Measurements from ENCODE around the gene SMDT1.

The SMDT1 gene, protein sequence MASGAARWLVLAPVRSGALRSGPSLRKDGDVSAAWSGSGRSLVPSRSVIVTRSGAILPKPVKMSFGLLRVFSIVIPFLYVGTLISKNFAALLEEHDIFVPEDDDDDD

DNA sequence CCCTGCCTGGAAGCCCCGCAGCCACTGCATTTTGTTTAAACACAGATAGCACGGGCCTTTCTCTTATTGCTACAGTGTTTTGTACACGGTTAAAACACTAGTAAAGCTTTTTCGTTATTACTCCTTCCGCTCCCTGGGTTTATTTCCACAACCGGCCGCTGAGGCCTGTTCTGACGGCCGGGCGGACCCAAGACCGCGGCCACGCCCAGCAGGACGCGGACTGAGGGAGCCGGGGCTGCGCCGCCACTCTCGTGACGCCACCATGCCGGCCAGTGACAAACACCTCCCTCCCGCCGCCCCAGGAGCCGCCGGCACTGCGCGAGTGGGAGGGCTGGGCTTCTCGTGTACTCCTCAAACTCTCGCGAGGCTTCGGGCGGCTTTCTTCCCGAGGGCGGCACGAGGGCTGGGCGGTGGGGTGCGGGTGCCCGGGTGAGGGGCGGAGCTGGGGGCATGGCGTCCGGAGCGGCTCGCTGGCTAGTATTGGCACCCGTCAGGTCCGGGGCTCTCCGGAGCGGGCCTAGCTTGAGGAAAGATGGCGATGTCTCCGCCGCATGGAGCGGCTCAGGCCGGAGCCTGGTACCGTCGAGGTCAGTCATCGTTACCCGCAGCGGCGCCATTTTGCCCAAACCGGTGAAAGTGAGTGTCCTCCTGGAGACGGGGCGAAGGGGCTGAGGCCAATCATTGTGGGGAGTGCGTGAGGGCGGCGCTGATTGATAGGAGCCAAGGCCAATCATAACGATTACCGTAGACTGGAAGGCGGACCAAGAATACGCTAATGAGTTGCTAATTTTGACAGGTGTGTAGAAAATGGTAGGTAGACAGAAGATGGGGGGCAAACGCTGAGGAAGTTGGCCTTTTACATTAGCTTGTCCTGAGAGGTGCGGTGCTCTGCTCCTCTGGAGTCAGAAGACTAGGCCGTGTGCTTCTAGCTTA lies at the start of gene SMDT1:
Gene SMDT1 (plus strand): TSS at position 382 of the 933 bp plus-strand sequence. CDS start 69 bp downstream, at position 451.
- peak; percentile 84 for DNase-seq (ENCODE audit: low read depth)

- no peak for DNase-seq (ENCODE audit: low read depth)
Observed at GRCh38 chr22:42033263-42034181, 46.0 kb upstream of the SMDT1 start.

DNA sequence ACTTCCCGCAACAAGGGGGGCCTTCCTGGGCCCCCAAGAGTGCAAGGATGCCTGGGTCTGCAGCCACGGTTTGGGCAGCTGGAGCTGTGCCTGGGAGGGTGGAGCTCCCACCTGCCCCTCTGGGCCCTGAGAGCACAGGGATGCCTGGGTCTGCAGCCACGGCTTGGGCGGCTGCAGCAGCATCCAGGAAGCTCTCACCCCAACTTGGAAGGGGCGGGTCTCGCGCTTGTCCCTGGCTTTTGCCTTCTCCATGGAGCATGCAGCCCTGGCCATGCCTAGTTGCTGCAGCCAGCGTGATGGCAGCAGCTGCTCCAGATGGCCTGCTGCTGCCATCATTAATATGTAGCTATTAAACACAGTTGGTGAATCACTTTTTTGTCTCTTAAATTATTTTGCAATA lies 44.2 kb upstream of the SMDT1 start:
- DNase-seq (ENCODE audit: low read depth): no peak

DNA sequence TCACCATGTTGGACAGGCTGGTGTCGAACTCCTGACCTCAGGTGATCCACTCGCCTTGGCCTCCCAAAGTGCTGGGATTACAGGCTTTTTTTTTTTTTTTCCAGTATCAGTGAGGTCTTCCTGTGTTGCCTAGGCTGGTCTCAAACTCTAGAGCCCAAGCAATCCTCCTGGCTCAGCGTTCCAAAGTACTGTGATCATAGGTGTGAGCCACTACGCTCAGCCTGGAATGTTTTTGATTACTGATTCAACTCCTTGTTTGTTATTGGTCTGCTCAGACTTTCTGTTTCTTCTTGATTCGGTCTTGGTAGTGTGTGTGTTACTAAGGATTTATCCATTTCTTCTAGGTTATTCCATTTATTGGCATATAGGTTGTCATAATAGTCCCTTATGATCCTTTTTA lies 40.2 kb upstream of the SMDT1 start:
- DNase-seq (ENCODE audit: low read depth): no peak

DNA sequence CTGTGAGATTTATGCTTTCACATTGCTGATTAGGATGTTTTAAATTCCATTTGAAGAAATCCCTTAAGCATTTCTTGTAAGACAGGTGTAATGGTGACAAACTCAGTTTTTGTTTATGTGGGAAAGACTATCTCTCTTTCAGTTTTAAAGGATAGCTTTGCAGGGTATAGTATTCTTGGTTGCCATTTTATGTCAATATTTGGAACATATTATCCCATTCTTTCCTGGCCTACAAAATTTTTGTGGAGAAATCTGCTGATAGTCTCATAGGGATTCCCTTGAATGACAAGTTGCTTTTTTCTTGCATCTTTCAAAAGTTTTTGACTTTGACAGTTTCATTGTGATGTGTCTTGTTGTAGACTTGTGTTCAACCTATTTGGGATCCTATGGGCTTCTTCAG lies 37.7 kb upstream of the SMDT1 start:
- DNase-seq (ENCODE audit: low read depth): no peak

- DNase-seq (ENCODE audit: low read depth): no peak
Observed at GRCh38 chr22:42050641-42051180, 28.8 kb upstream of the SMDT1 start.

- DNase-seq (ENCODE audit: low read depth): no peak
Observed at GRCh38 chr22:42052765-42053164, 26.7 kb upstream of the SMDT1 start.

DNA sequence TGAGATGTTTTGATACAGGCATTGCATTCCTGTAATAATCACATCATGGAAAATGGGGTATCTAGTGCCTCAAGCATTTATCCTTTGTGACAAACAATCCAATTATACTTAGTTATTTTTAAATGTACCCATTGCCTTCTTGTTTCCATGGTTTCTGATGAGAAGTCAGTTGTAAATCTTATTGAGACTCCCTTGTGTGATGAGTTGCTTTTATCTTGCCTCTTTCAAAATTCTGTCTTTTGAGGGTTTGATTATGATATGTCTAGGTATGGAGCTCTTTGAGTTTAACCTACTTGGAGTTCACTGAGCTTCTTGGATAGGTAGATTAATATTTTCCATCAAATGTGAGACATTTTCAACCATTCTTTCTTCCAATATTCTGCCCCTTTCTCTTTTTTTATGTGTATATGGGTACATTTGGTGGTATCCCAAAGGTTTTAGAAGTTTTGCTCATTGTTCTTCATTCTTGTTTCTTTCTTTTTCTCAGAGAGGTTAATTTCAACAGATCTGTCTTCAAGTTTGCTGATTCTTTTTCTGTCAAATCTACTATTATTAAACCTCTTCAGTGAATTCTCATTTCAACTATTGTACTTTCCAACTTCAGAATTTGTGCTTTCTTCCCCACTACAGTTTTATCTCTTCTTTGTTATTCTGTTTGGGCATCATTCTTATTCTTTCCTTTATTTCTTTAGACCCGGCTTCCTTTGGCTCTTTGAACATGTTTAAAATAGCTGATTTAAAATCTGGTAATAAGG lies 22.6 kb upstream of the SMDT1 start:
- no peak for DNase-seq (ENCODE audit: low read depth)

DNA sequence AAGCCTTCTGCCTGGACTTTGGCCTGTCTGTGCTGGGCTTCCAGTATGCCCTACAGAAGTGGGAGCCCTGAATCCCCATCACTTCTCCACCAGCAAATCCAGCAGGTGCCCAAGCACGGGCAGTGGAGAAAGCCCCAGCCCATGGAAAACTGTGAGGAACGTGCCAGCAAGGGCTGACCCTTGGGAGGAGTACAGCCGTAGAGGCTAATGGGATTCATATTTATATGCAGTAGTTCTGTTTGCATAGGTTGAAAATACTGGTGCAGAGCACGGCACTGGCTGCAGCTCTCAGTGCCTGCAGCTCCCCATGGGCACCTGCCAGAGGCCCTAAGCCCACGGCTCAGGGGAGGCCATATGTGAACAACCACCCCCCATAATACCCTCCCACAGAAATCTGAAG lies 19.0 kb upstream of the SMDT1 start:
- DNase-seq (ENCODE audit: low read depth): no peak

DNA sequence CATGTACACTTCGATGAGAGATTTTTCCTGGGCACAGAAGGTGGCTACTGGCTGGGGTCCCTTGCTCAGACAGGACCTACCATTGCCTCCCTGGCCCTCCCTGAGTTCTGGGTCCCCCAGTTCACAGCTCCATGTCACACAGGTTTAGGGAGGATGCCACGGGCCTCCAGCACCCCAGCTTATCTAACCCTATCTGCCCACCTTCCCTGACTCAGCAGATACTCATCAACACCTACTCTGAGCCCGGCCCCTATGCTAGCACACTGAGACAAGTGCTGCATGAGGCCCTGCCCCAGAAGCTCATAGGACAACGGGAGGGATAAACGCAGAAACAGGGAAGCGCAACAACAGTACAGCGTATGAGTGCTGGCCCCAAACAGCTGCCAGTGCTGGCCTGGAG lies 18.5 kb upstream of the SMDT1 start:
- no peak for DNase-seq (ENCODE audit: low read depth)

DNA sequence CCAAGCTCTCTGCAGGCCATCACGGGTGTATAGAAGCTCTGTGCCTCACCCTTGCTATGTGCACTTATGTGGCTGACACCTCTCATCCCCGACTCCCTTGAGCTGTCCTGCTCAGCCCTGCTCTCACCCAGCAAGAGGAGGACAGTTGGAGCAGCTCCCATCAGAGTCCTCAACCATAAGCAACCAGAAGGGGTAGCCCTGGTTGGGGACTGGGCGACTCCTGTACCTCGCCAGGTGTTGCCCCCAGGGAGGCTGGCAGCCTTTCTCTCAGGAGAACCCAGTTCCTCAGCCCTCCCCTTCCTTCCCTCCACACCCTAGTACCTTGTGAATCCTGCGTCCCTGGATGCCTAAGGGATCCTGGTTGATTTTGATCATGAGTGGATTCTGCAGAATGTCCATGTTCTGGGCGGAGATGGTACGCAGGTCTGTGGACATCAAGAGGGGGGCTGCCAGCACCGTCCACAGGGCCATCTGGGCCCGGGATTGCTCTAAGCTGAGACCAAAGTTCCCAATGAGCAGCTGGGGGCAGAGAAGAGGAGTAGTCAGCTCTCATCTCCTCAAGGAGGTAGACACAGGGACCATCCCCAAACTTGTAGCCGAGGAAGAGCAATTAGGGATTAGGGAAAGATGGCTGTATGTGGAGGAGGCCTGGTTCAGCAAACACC lies 16.9 kb upstream of the SMDT1 start:
- DNase-seq (ENCODE audit: low read depth): no peak

DNA sequence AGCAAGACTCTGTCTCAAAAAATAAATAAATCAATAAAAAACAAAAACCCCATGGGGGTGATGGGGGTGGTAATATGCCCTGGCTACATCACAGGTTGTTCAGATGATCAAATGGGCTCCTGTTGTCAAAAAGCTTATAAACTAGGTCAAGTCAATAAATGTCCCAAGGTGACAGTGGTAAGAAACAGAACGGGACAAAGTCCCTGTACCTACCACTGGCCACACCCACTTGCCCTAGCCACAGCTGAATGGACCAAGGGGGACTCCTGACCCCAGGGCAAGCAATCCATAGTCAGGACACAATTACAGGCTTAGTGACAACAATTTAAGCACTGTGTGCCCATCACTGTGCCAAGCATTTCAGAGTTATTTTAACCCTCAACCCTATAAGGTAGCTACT lies 14.9 kb upstream of the SMDT1 start:
- no peak for DNase-seq (ENCODE audit: low read depth)

- no peak for DNase-seq (ENCODE audit: low read depth)
Observed at GRCh38 chr22:42065438-42066125, 13.9 kb upstream of the SMDT1 start.

GRCh38 chr22:42066126-42066761 lies 13.3 kb upstream of the SMDT1 start:
- DNase-seq (ENCODE audit: low read depth): no peak

- no peak for DNase-seq (ENCODE audit: low read depth)
Observed at GRCh38 chr22:42066937-42067336, 12.6 kb upstream of the SMDT1 start.

DNA sequence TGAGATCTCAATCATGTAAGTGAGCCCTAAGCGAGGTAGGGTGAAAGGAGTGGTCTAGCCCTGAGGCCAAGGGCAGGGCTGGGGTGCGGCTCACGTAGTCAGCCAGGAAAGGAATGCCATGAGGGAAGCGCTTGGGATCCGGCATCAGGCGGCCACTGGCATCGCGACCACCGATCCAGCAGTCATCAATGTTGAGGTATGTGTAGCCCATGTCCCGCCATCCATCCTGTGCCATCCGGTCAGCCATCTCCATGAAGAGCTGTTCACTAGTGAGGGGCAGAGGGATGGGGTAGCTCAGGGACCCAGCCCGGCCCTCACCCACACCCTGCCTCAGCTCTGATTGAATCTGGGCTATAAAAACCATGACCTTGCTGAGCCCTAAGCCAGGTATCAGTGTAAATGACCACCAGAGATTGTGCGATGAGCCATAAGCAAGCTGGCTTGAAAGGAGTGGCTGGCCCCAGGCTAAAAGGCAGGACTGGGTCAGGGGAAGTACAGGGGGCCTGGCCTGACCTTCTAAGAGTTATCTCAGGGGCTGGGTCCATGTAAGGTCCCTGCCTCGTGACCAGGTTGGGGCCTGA lies 11.7 kb upstream of the SMDT1 start:
- no peak for DNase-seq (ENCODE audit: low read depth)

- DNase-seq (ENCODE audit: low read depth): no peak
Observed at GRCh38 chr22:42068291-42068690, 11.2 kb upstream of the SMDT1 start.

- DNase-seq (ENCODE audit: low read depth): no peak
Observed at GRCh38 chr22:42069801-42070516, 9.5 kb upstream of the SMDT1 start.
